Activated CD8-positive, alpha-beta T cell treated with anti-CD3 and anti-CD28 coated beads for 36 hours (primary cell): ENCODE measurements around the gene PTPRD. TPM values are rescaled to one million over a fixed set of nuclear protein-coding genes. Genes with fewer than 3 reads are reported as not detected.

Source experiments
- ATAC-seq: fragments of 200-7000 bp; cut with Tn5 transposase; one replicate; pipeline ENCODE4 v1.10.0; 2021; ENCODE audit warnings: mild to moderate bottlenecking, moderate library complexity
- CTCF ChIA-PET: fragments of 350-600 bp; sonication (Branson Sonifier 250); formaldehyde crosslinking; loops from one replicate; lab custom pipeline; 2021; ENCODE audit warnings: antibody characterized with exemption; lab: Charles Lee
- POLR2A ChIA-PET: fragments of 350-600 bp; sonication (Branson Sonifier 250); formaldehyde crosslinking; loops from one replicate; lab custom pipeline; 2021; ENCODE audit warnings: antibody characterized with exemption; lab: Charles Lee
- DNase-seq: peaks from one replicate; pipeline ENCODE4 v3.0.0-alpha.2; 2020
- H3K27ac Mint-ChIP-seq: one replicate; pipeline ENCODE4 v1.8.0; 2021; ENCODE audit warnings: mild to moderate bottlenecking, mixed read lengths
- H3K27me3 Mint-ChIP-seq: one replicate; pipeline ENCODE4 v1.8.0; 2021; ENCODE audit warnings: mixed read lengths
- H3K36me3 Mint-ChIP-seq: one replicate; pipeline ENCODE4 v1.8.0; 2021; ENCODE audit warnings: low read depth, mixed read lengths
- H3K4me1 Mint-ChIP-seq: one replicate; pipeline ENCODE4 v1.8.0; 2021; ENCODE audit warnings: low read depth, mixed read lengths
- H3K4me3 Mint-ChIP-seq: one replicate; pipeline ENCODE4 v1.8.0; 2021; ENCODE audit warnings: mild to moderate bottlenecking, moderate library complexity, mixed read lengths
- H3K9me3 Mint-ChIP-seq: one replicate; pipeline ENCODE4 v1.8.0; 2021; ENCODE audit warnings: mixed read lengths
- CTCF ChIP-seq: fragments of 200-600 bp; IDR thresholded peaks from one replicate; pipeline ENCODE4 v1.8.0; 2022; ENCODE audit warnings: antibody characterized with exemption, mild to moderate bottlenecking
- intact Hi-C: fragments of 100-400 bp; cut with micrococcal nuclease; formaldehyde crosslinking; loops from one replicate; pipeline ENCODE4 v1.10.0; 2022
- total RNA-seq, 2 experiments: library from RNA; stranded (reverse); gene quantifications; one replicate each; pipeline ENCODE4 v1.2.3, GENCODE V29; 2021

PTPRD gene
- total RNA-seq, 2 experiments from 2014 or later: not detected

DNA sequence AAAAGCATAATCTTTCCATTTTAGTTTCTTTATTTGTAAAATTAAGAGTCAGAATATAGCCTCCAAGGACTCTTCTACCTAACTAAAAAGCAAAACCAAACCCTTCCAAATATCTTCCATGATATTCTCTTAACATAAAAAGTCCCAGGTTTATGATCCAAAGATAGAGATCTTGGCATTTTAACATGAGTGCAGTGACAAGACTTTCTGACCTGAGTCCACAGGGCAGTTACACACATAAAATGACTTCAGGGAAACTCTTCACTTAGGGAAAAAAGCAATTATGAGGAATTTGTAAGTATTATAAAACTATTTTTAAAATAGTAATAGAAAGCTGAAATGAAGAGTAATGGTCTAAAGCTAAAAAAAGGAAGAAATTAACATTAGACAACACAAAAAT lies 2040.6 kb downstream of the PTPRD start:
- no peaks in the 10 kb centered on the region for H3K36me3 Mint-ChIP-seq
- intact Hi-C loops: no loop called here
- no peak overlapping the region for H3K4me3 Mint-ChIP-seq
- no peaks in the 10 kb centered on the region for H3K4me1 Mint-ChIP-seq
- CTCF ChIA-PET: no interaction called here
- H3K9me3 Mint-ChIP-seq: no peaks in the 10 kb centered on the region
- DNase-seq (no peak), ATAC-seq (no peak)
- H3K27me3 Mint-ChIP-seq: no peaks in the 10 kb centered on the region
- no peak for TF ChIP-seq CTCF
- H3K27ac Mint-ChIP-seq: no peak overlapping the region
- POLR2A ChIA-PET: no interaction called here

DNA sequence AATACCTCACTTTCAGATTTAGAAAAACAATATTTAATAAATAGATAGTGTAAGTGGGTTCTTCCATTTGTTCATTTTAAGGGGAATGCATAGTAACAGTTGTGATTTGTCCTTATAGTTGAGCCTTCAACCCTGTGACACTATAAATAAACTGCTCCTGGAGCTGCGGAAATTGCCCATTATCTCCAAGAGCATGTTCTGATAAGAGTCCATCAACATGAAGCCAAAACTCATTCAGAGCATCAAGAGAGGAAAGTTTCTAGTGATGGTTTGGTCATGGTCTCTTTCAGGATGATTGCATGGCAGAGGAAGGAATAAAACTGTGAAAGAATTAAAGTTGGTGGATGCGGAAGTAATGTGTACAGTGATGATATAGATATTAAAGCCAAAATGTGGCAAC lies 2041.2 kb downstream of the PTPRD start:
- intact Hi-C loops: no loop called here
- H3K4me1 Mint-ChIP-seq: no peaks in the 10 kb centered on the region

DNA sequence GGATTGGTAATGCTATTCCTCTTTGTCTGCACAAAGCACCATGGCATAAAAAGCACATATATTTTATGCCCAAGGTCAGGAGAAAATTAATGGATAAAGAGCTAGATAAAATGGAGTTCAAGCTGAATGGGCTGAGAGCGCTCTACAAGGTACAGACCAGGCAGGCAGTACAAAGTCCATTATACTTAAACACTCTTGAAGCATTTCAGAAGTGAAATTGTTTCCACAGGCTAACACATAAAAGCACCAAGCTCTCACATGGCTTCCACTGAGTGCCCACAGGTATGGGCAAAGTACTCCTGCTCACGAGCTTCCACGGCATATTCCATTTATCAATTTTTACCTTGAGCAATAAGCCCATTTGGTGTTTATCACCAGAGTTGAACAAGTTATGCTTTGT lies 2042.0 kb downstream of the PTPRD start:
- H3K36me3 Mint-ChIP-seq: no peaks in the 10 kb centered on the region
- H3K27ac Mint-ChIP-seq: no peak overlapping the region
- intact Hi-C loops: no loop called here
- CTCF ChIA-PET: no interaction called here
- POLR2A ChIA-PET: no interaction called here
- DNase-seq (no peak), ATAC-seq (no peak)
- no peaks in the 10 kb centered on the region for H3K9me3 Mint-ChIP-seq
- no peaks in the 10 kb centered on the region for H3K4me1 Mint-ChIP-seq
- H3K4me3 Mint-ChIP-seq: no peak overlapping the region
- no peaks in the 10 kb centered on the region for H3K27me3 Mint-ChIP-seq
- no peak for TF ChIP-seq CTCF

More for the DNA sequence above, 2041.2 kb downstream of the PTPRD start:
- no peak for DNase-seq
- Mint-ChIP-seq H3K27me3 (no peaks in the 10 kb centered on the region), H3K27ac (no peak overlapping the region), H3K36me3 (no peaks in the 10 kb centered on the region), H3K4me3 (no peak overlapping the region), H3K9me3 (no peaks in the 10 kb centered on the region)
- CTCF ChIA-PET: no interaction called here
- POLR2A ChIA-PET: no interaction called here
- TF ChIP-seq CTCF: no peak
- ATAC-seq: no peak

GRCh38 chr9:8569823-8570222 lies 2043.0 kb downstream of the PTPRD start:
- no peak overlapping the region for H3K27ac Mint-ChIP-seq
- intact Hi-C loops: no loop called here
- no peaks in the 10 kb centered on the region for H3K36me3 Mint-ChIP-seq
- H3K9me3 Mint-ChIP-seq: no peaks in the 10 kb centered on the region
- no peak overlapping the region for H3K4me3 Mint-ChIP-seq
- ChIA-PET CTCF (no interaction called here), POLR2A (no interaction called here)
- TF ChIP-seq CTCF: no peak
- H3K4me1 Mint-ChIP-seq: no peaks in the 10 kb centered on the region
- no peaks in the 10 kb centered on the region for H3K27me3 Mint-ChIP-seq
- no peak for DNase-seq
- ATAC-seq: no peak

- H3K27ac Mint-ChIP-seq: no peak overlapping the region
- ATAC-seq (no peak), DNase-seq (no peak)
- no peak overlapping the region for H3K4me3 Mint-ChIP-seq
- H3K36me3 Mint-ChIP-seq: no peaks in the 10 kb centered on the region
- no peaks in the 10 kb centered on the region for H3K9me3 Mint-ChIP-seq
- ChIA-PET POLR2A (no interaction called here), CTCF (no interaction called here)
- TF ChIP-seq CTCF: no peak
- H3K27me3 Mint-ChIP-seq: no peaks in the 10 kb centered on the region
- intact Hi-C loops: no loop called here
- H3K4me1 Mint-ChIP-seq: no peaks in the 10 kb centered on the region
Measured at GRCh38 chr9:8567963-8568579, 2044.7 kb downstream of the PTPRD start.
